A673 (cell line): ENCODE measurements around the gene PDLIM1. TPM values are rescaled to one million over a fixed set of nuclear protein-coding genes. Genes with fewer than 3 reads are reported as not detected.

Source experiments
- BruUV-seq: library from RNA; stranded (reverse); fragments of 400-500 nt; replicated peaks from 2 replicates; lab custom pipeline; 2021; lab: Mats Ljungman, UMichigan
- CTCF ChIA-PET: fragments of 300-600 bp; sonication (Branson Sonifier 250); formaldehyde crosslinking; loops from one replicate; lab custom pipeline; 2022; ENCODE audit warnings: antibody characterized with exemption; lab: Charles Lee
- POLR2A ChIA-PET: fragments of 300-600 bp; sonication (Branson Sonifier 250); formaldehyde crosslinking; loops from one replicate; lab custom pipeline; 2022; ENCODE audit warnings: antibody characterized with exemption; ENCODE audit not compliant: low non-redundant PET; lab: Charles Lee
- DNase-seq: peaks from one replicate; pipeline ENCODE4 v3.0.0-alpha.2; 2015; ENCODE audit warnings: low spot score
- H3K27ac ChIP-seq: fragments of 200-600 bp; sonication (generic); 2 replicates; pipeline ENCODE4 v1.5.1; 2016; ENCODE audit warnings: mixed run types, low read depth, mild to moderate bottlenecking, mixed read lengths, antibody characterized with exemption, low read length; ENCODE audit not compliant: poor library complexity, severe bottlenecking
- H3K27me3 ChIP-seq: fragments of 200-600 bp; sonication (generic); replicated peaks from 2 replicates; pipeline ENCODE4 v1.6.1; 2017; ENCODE audit warnings: mixed run types, low read depth, mild to moderate bottlenecking, mixed read lengths, antibody characterized with exemption, low read length; ENCODE audit not compliant: insufficient read depth, poor library complexity
- H3K36me3 ChIP-seq: fragments of 200-600 bp; sonication (generic); 2 replicates; pipeline ENCODE4 v1.6.1; 2016; ENCODE audit warnings: mixed run types, mild to moderate bottlenecking, mixed read lengths, antibody characterized with exemption, low read length; ENCODE audit not compliant: insufficient read depth, poor library complexity, severe bottlenecking
- H3K4me1 ChIP-seq: fragments of 200-600 bp; sonication (generic); 2 replicates; pipeline ENCODE4 v1.6.1; 2017; ENCODE audit warnings: mixed run types, mild to moderate bottlenecking, mixed read lengths, antibody characterized with exemption, low read length; ENCODE audit not compliant: insufficient read depth, poor library complexity, severe bottlenecking
- H3K4me3 ChIP-seq: fragments of 200-600 bp; sonication (generic); 2 replicates; pipeline ENCODE4 v1.5.1; 2016; ENCODE audit warnings: low read depth, mixed run types, mild to moderate bottlenecking, mixed read lengths, low read length; ENCODE audit not compliant: poor library complexity, severe bottlenecking
- H3K9me3 ChIP-seq: fragments of 200-600 bp; sonication (generic); 2 replicates; pipeline ENCODE4 v1.6.1; 2016; ENCODE audit warnings: mixed run types, low read depth, mild to moderate bottlenecking, mixed read lengths, antibody characterized with exemption, low read length; ENCODE audit not compliant: poor library complexity, severe bottlenecking
- EZH2 ChIP-seq: fragments of 200-600 bp; sonication (generic); IDR thresholded peaks from 2 replicates; pipeline ENCODE4 v1.6.1; 2017; ENCODE audit warnings: borderline replicate concordance, low read depth, mild to moderate bottlenecking, mixed read lengths, antibody characterized with exemption, low read length; ENCODE audit not compliant: poor library complexity, severe bottlenecking
- intact Hi-C: fragments of 100-400 bp; cut with micrococcal nuclease; formaldehyde crosslinking; loops from one replicate; pipeline ENCODE4 v1.10.0; 2022; ENCODE audit not compliant: unreplicated experiment
- total RNA-seq: library from RNA; stranded (reverse); gene quantifications from 2 replicates; pipeline ENCODE4 v1.2.3, GENCODE V29; 2021
- TF ChIP-seq, protein P1 (sequence below): fragments of 300-800, 200-600 bp; sonication (generic); conservative IDR thresholded peaks from 2 replicates; pipeline ENCODE4 v1.5.1; 2017; ENCODE audit warnings: low read depth, mild to moderate bottlenecking, antibody characterized with exemption, low read length, moderate library complexity, mixed read lengths

Gene PDLIM1
- total RNA-seq, 1 experiment from 2014 or later = 0.32 TPM

DNA sequence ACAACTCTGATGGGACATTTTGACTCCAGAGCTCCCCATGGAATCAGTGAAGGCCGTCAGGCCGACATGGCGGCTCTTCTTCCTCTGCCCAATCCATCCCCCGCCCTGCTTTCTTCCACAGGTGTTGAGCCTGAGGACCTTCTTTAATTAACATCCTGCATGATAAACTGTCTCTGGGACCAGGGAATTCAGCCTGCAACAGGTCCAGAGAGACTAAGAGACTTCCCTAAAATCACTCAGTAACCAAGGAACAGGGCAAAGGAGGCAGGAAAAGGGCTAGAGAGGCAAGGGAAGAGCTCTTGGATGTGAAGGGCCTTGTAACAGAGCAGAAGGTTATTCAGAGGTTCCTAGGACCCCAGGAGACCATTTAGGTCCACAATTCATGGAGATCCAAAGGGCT lies 6.0 kb upstream of the PDLIM1 start:
- TF ChIP-seq, protein P1, sequence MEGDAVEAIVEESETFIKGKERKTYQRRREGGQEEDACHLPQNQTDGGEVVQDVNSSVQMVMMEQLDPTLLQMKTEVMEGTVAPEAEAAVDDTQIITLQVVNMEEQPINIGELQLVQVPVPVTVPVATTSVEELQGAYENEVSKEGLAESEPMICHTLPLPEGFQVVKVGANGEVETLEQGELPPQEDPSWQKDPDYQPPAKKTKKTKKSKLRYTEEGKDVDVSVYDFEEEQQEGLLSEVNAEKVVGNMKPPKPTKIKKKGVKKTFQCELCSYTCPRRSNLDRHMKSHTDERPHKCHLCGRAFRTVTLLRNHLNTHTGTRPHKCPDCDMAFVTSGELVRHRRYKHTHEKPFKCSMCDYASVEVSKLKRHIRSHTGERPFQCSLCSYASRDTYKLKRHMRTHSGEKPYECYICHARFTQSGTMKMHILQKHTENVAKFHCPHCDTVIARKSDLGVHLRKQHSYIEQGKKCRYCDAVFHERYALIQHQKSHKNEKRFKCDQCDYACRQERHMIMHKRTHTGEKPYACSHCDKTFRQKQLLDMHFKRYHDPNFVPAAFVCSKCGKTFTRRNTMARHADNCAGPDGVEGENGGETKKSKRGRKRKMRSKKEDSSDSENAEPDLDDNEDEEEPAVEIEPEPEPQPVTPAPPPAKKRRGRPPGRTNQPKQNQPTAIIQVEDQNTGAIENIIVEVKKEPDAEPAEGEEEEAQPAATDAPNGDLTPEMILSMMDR = no peak
- no peak for TF ChIP-seq EZH2
- CTCF ChIA-PET = no interaction called here
- no peak for DNase-seq
- no peaks in the 10 kb centered on the region for H3K36me3 ChIP-seq
- H3K4me3 ChIP-seq = no peak overlapping the region
- intact Hi-C loops = no loop called here
- no peak overlapping the region for H3K27ac ChIP-seq
- no peaks in the 10 kb centered on the region for H3K9me3 ChIP-seq
- H3K4me1 ChIP-seq = no peaks in the 10 kb centered on the region
- POLR2A ChIA-PET = no interaction called here
- peaks cover 38% of the 10 kb centered on the region for H3K27me3 ChIP-seq
- BruUV-seq = no TSS peak

DNA sequence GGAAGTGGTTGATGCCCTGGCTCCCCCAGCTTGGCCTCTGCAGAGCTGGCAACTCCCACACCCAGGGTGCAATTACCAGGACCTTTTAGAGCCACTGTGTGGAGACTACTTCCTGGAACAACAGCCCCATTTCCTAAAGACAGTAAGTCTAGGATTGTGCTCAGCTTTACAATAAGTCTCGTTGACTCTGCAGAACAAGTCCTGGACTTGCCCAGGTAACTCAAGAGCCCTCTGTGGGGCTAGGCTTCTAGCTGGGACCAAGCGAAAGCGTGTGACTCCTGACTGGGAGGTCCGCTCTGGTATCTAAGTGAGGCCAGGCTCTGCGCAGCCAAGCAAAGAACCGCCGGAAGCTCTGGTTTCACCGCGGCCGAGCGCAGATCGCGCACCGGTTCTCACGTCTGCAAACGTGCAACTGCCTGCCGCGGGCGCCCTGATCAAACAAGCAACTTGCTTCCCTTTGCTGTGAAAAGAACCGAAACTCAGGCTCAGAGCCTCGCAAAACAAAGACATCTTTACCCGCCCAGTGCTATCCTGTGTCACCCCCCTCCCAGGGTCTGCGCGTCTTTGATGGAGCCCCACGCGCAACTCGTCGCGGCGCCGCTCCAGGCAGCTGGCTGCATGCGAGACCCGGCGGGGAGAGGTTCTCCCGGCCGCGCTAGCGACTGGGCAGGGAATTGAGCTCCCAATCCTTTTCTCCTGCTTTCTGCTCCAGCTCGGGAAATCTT lies 4.4 kb upstream of the PDLIM1 start:
- ChIA-PET CTCF (no interaction called here), POLR2A (no interaction called here)
- no peak for TF ChIP-seq EZH2
- TF ChIP-seq, protein P1 = no peak
- H3K9me3 ChIP-seq = no peaks in the 10 kb centered on the region
- no peaks in the 10 kb centered on the region for H3K36me3 ChIP-seq
- no TSS peak for BruUV-seq
- H3K27ac ChIP-seq = no peak overlapping the region
- intact Hi-C loops = no loop called here
- DNase-seq = peak; percentile 15
- no peak overlapping the region for H3K4me3 ChIP-seq
- H3K27me3 ChIP-seq = peaks cover 53% of the 10 kb centered on the region
- no peaks in the 10 kb centered on the region for H3K4me1 ChIP-seq

DNA sequence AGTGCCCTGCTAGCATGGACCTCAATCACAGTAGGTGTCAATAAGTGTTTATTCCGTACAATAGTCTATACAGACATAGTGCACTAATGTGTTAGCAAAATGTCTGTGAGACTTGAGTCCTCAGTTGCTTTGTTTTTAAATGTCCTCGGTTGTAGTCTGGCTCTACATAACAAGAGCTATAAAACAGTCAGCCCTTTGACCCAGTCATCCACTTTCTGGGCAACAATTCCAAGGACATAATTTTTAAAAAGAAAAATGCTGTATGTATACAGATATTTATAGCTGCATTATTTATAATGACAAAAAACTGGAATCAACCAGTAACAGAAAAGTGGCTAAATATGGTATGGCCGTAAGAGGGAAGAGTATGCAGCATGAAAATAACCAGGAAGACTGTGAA lies 2.8 kb upstream of the PDLIM1 start:
- CTCF ChIA-PET = no interaction called here
- H3K4me3 ChIP-seq = no peak overlapping the region
- POLR2A ChIA-PET = no interaction called here

More for the DNA sequence above, 2.8 kb upstream of the PDLIM1 start:
- DNase-seq = no peak
- intact Hi-C loops = no loop called here
- TF ChIP-seq EZH2 = no peak
- TF ChIP-seq, protein P1 = no peak
- no TSS peak for BruUV-seq
- H3K27ac ChIP-seq = no peak overlapping the region
- no peaks in the 10 kb centered on the region for H3K36me3 ChIP-seq
- no peaks in the 10 kb centered on the region for H3K9me3 ChIP-seq
- peaks cover 68% of the 10 kb centered on the region for H3K27me3 ChIP-seq
- no peaks in the 10 kb centered on the region for H3K4me1 ChIP-seq
